AG04450 (cell line): ENCODE results near the gene MAP7D3. TPM values are rescaled to one million over a fixed set of nuclear protein-coding genes. Genes with fewer than 3 reads are reported as not detected.

Experiments
- CTCF ChIA-PET: fragments of 300-600, 350-600 bp; formaldehyde crosslinking; extraction: SDS; loops from one replicate; lab custom pipeline; 2022; ENCODE audit warnings: antibody characterized with exemption, inconsistent platforms; lab: Charles Lee
- POLR2A ChIA-PET: fragments of 350-600 bp; formaldehyde crosslinking; extraction: SDS; loops from one replicate; lab custom pipeline; 2021; ENCODE audit warnings: antibody characterized with exemption, inconsistent platforms; lab: Yijun Ruan, JAX
- DNase-seq: peaks from one replicate; pipeline ENCODE4 v3.0.0-alpha.2; 2011; ENCODE audit warnings: low read depth, low spot score
- H3K27ac ChIP-seq: one replicate; pipeline ENCODE4 v1.5.1; 2012; ENCODE audit warnings: low read depth, low read length, control low read depth
- H3K27me3 ChIP-seq: one replicate; pipeline ENCODE4 v1.6.0; 2012; ENCODE audit warnings: low read length; ENCODE audit not compliant: control insufficient read depth, insufficient read depth
- H3K4me3 ChIP-seq: 2 replicates; pipeline ENCODE4 v1.5.1; 2011; ENCODE audit warnings: mild to moderate bottlenecking, low read depth, low read length, control low read depth
- H3K9me3 ChIP-seq: 2 replicates; pipeline ENCODE4 v1.5.1; 2012; ENCODE audit warnings: low read length; ENCODE audit not compliant: control insufficient read depth, insufficient read depth
- polyA plus RNA-seq: library from polyadenylated mRNA; depleted of rRNA; stranded (reverse); fragments of >200 nt; gene quantifications from 2 replicates; pipeline ENCODE4 v1.2.3, GENCODE V29; 2011
- TF ChIP-seq, protein P1 (sequence below): IDR thresholded peaks from 2 replicates; pipeline ENCODE4 v1.5.1; 2011; ENCODE audit warnings: low read depth, low read length, control low read depth, inconsistent platforms

MAP7D3 gene
- polyA plus RNA-seq, 1 experiment = 16.6 TPM

DNA sequence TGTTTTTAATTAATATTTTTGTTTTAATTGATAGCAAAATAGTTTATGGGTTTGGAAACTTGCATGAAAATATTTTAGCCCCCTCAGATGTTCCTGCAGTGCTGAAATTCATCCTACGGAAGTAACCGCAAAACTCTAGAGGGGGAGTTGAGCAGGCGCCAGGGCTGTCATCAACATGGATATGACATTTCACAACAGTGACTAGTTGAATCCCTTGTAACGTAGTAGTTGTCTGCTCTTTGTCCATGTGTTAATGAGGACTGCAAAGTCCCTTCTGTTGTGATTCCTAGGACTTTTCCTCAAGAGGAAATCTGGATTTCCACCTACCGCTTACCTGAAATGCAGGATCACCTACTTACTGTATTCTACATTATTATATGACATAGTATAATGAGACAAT is 40.4 kb downstream of the MAP7D3 start:
- CTCF ChIA-PET = interaction anchor here (1.1 to 5.3 kb wide), 4 partner anchors 35 to 181 kb away, joined by 4 to 105 read pairs (median 8); no protein-coding TSS in a partner anchor

DNA sequence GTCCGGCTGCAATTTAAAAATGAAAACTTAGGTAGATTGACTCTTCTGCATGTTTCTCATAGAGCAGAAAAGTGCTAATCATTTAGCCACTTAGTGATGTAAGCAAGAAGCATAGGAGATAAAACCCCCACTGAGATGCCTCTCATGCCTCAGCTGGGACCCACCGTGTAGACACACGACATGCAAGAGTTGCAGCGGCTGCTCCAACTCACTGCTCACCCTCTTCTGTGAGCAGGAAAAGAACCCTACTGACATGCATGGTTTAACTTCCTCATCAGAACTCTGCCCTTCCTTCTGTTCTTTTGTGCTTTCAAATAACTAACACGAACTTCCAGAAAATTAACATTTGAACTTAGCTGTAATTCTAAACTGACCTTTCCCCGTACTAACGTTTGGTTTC is 41.0 kb downstream of the MAP7D3 start:
- Histone ChIP-seq H3K9me3 (no peaks in the 10 kb centered on the region), H3K27me3 (no peaks in the 10 kb centered on the region), H3K27ac (no peak overlapping the region), H3K4me3 (no peak overlapping the region)
- ChIA-PET POLR2A (no interaction called here), CTCF (interaction anchor here (1.1 to 5.3 kb wide), 5 partner anchors 34 to 180 kb away, joined by 4 to 105 read pairs (median 7); no protein-coding TSS in a partner anchor)
- TF ChIP-seq, protein P1, sequence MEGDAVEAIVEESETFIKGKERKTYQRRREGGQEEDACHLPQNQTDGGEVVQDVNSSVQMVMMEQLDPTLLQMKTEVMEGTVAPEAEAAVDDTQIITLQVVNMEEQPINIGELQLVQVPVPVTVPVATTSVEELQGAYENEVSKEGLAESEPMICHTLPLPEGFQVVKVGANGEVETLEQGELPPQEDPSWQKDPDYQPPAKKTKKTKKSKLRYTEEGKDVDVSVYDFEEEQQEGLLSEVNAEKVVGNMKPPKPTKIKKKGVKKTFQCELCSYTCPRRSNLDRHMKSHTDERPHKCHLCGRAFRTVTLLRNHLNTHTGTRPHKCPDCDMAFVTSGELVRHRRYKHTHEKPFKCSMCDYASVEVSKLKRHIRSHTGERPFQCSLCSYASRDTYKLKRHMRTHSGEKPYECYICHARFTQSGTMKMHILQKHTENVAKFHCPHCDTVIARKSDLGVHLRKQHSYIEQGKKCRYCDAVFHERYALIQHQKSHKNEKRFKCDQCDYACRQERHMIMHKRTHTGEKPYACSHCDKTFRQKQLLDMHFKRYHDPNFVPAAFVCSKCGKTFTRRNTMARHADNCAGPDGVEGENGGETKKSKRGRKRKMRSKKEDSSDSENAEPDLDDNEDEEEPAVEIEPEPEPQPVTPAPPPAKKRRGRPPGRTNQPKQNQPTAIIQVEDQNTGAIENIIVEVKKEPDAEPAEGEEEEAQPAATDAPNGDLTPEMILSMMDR = no peak
- no peak for DNase-seq

More for the DNA sequence above, 40.4 kb downstream of the MAP7D3 start:
- Histone ChIP-seq H3K27me3 (no peaks in the 10 kb centered on the region), H3K4me3 (no peak overlapping the region), H3K27ac (no peak overlapping the region), H3K9me3 (no peaks in the 10 kb centered on the region)
- no peak for DNase-seq
- TF ChIP-seq, protein P1 = no peak
- POLR2A ChIA-PET = no interaction called here

DNA sequence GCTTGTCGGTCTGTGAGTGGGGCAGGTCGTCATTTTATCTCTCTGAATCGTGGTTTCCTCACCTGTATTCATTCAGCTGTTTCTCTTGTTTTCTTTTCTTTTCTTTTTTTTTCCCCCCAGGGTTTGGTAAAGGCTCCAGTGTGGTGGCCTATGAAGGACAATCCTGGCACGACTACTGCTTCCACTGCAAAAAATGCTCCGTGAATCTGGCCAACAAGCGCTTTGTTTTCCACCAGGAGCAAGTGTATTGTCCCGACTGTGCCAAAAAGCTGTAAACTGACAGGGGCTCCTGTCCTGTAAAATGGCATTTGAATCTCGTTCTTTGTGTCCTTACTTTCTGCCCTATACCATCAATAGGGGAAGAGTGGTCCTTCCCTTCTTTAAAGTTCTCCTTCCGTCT is 41.4 kb downstream of the MAP7D3 start:
- H3K27ac ChIP-seq = no peak overlapping the region
- no peak overlapping the region for H3K4me3 ChIP-seq
- ChIA-PET CTCF (interaction anchor here (1.0 to 5.3 kb wide), 9 partner anchors 12 to 180 kb away, joined by 3 to 105 read pairs (median 6); no protein-coding TSS in a partner anchor), POLR2A (no interaction called here)
- no peaks in the 10 kb centered on the region for H3K27me3 ChIP-seq
- H3K9me3 ChIP-seq = no peaks in the 10 kb centered on the region
- TF ChIP-seq, protein P1 = no peak
- DNase-seq = no peak

DNA sequence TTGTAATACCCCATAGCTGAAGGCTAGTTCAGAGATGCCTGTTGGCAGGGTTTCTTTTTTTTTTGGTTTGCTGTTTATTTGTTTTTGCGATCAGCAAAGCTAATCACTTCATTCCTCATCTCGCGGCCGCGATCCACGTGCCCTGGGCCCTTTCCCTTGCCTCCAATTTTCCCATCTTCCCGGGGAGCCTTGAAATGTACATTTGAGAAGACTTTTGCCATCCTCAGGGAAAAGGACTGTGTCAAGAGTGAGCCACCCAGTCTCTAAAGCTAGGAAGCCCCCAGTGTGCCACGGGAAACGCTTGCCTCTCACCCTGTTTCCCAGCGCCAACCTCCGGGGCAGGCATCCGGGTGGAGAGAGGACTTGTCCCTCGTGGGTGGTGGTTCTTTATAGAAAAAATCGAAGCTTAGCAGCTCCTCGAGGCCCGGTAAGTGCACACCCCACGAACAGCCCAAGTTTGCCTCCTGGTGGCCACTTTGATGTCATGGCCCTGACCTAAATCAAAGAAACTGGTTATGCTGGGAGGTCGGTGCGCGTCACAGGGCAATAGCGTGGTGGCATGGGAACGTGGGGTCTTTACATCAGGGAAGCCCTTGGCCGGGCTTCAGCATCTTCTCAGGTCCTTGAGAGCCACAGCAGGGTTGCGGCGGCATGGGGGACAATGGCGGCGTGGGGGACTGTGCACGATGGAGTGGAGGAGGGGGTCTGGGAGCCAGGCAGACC is 42.0 kb downstream of the MAP7D3 start:
- no peak for DNase-seq
- Histone ChIP-seq H3K9me3 (no peaks in the 10 kb centered on the region), H3K27ac (no peak overlapping the region), H3K4me3 (no peak overlapping the region), H3K27me3 (no peaks in the 10 kb centered on the region)
- POLR2A ChIA-PET = interaction anchor here (0.7 kb wide), 2 partner anchors 16 to 285 kb away, joined by 3 read pairs; no protein-coding TSS in a partner anchor
- TF ChIP-seq, protein P1 = peak; percentile 60
- CTCF ChIA-PET = interaction anchor here (0.6 to 5.3 kb wide), 15 partner anchors 11 to 220 kb away, joined by 3 to 105 read pairs (median 4); no protein-coding TSS in a partner anchor

DNA sequence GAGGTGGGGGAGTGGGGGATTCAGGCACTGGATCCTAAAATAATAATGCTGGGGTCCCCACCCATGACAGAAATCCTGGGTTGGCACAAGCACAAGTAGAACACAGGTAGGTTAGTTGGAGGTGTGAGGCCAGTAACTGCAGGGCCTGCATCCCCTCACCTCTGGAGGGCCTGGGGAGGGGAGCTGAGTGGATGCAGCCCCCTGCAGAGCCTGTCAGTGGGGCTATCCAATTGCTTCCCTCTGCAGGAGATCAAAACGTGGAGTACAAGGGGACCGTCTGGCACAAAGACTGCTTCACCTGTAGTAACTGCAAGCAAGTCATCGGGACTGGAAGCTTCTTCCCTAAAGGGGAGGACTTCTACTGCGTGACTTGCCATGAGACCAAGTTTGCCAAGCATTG is 43.7 kb downstream of the MAP7D3 start:
- Histone ChIP-seq H3K27ac (no peak overlapping the region), H3K4me3 (no peak overlapping the region), H3K27me3 (no peaks in the 10 kb centered on the region), H3K9me3 (no peaks in the 10 kb centered on the region)
- POLR2A ChIA-PET = no interaction called here
- TF ChIP-seq, protein P1 = no peak
- no peak for DNase-seq
- CTCF ChIA-PET = interaction anchor here (5.3 kb wide), 1 partner anchor 178 kb away, joined by 105 read pairs; no protein-coding TSS in a partner anchor
